Measurements from ENCODE around the gene LRRFIP1.

Gene LRRFIP1

GRCh38 chr2:237715459-237715947 lies 88.1 kb downstream of the LRRFIP1 start:
- Mint-ChIP-seq H3K4me1 (ENCODE audit: low read depth) (peaks cover 51% of the 10 kb centered on the region), H3K27ac (peak overlapping the region; percentile 70), H3K4me3 (no peak overlapping the region), H3K36me3 (peaks cover 12% of the 10 kb centered on the region), H3K9me3 (ENCODE audit: low read depth) (no peaks in the 10 kb centered on the region), H3K27me3 (no peaks in the 10 kb centered on the region)

GRCh38 chr2:237716011-237716410 lies 88.6 kb downstream of the LRRFIP1 start:
- Mint-ChIP-seq H3K27ac (peak overlapping the region; percentile 46), H3K36me3 (peaks cover 12% of the 10 kb centered on the region), H3K4me1 (ENCODE audit: low read depth) (peaks cover 56% of the 10 kb centered on the region), H3K4me3 (no peak overlapping the region), H3K27me3 (no peaks in the 10 kb centered on the region), H3K9me3 (ENCODE audit: low read depth) (no peaks in the 10 kb centered on the region)

- H3K36me3 Mint-ChIP-seq = peaks cover 11% of the 10 kb centered on the region
- peak overlapping the region; percentile 58 for H3K27ac Mint-ChIP-seq
- no peaks in the 10 kb centered on the region for H3K27me3 Mint-ChIP-seq
- H3K4me3 Mint-ChIP-seq = no peak overlapping the region
- H3K4me1 Mint-ChIP-seq (ENCODE audit: low read depth) = peaks cover 63% of the 10 kb centered on the region
- no peaks in the 10 kb centered on the region for H3K9me3 Mint-ChIP-seq (ENCODE audit: low read depth)
Observed at GRCh38 chr2:237717366-237718276, 90.2 kb downstream of the LRRFIP1 start.

GRCh38 chr2:237718277-237718634 lies 90.9 kb downstream of the LRRFIP1 start:
- Mint-ChIP-seq H3K4me3 (no peak overlapping the region), H3K27me3 (no peaks in the 10 kb centered on the region), H3K36me3 (peaks cover 9% of the 10 kb centered on the region), H3K4me1 (ENCODE audit: low read depth) (peaks cover 62% of the 10 kb centered on the region), H3K9me3 (ENCODE audit: low read depth) (no peaks in the 10 kb centered on the region), H3K27ac (peak overlapping the region; percentile 58)

- Mint-ChIP-seq H3K9me3 (ENCODE audit: low read depth) (no peaks in the 10 kb centered on the region), H3K36me3 (peaks cover 11% of the 10 kb centered on the region), H3K27me3 (no peaks in the 10 kb centered on the region), H3K4me3 (no peak overlapping the region), H3K4me1 (ENCODE audit: low read depth) (peaks cover 58% of the 10 kb centered on the region), H3K27ac (peak overlapping the region; percentile 41)
Observed at GRCh38 chr2:237720444-237720843, 93.1 kb downstream of the LRRFIP1 start.

GRCh38 chr2:237720957-237721356 lies 93.6 kb downstream of the LRRFIP1 start:
- Mint-ChIP-seq H3K9me3 (ENCODE audit: low read depth) (no peaks in the 10 kb centered on the region), H3K4me3 (no peak overlapping the region), H3K36me3 (peaks cover 9% of the 10 kb centered on the region), H3K4me1 (ENCODE audit: low read depth) (peaks cover 54% of the 10 kb centered on the region), H3K27ac (peak overlapping the region; percentile 41), H3K27me3 (no peaks in the 10 kb centered on the region)

- peaks cover 54% of the 10 kb centered on the region for H3K4me1 Mint-ChIP-seq (ENCODE audit: low read depth)
- peaks cover 9% of the 10 kb centered on the region for H3K36me3 Mint-ChIP-seq
- peak overlapping the region; percentile 25 for H3K27ac Mint-ChIP-seq
Observed at GRCh38 chr2:237721458-237721857, 94.1 kb downstream of the LRRFIP1 start.

GRCh38 chr2:237722616-237723015 lies 95.2 kb downstream of the LRRFIP1 start:
- peaks cover 56% of the 10 kb centered on the region for H3K4me1 Mint-ChIP-seq (ENCODE audit: low read depth)
- H3K9me3 Mint-ChIP-seq (ENCODE audit: low read depth) = no peaks in the 10 kb centered on the region
- peaks cover 9% of the 10 kb centered on the region for H3K36me3 Mint-ChIP-seq
- no peaks in the 10 kb centered on the region for H3K27me3 Mint-ChIP-seq
- no peak overlapping the region for H3K27ac Mint-ChIP-seq
- H3K4me3 Mint-ChIP-seq = no peak overlapping the region

More at GRCh38 chr2:237721458-237721857, 94.1 kb downstream of the LRRFIP1 start:
- no peak overlapping the region for H3K4me3 Mint-ChIP-seq
- no peaks in the 10 kb centered on the region for H3K27me3 Mint-ChIP-seq
- no peaks in the 10 kb centered on the region for H3K9me3 Mint-ChIP-seq (ENCODE audit: low read depth)

- no peak overlapping the region for H3K4me3 Mint-ChIP-seq
- peaks cover 56% of the 10 kb centered on the region for H3K4me1 Mint-ChIP-seq (ENCODE audit: low read depth)
- H3K27me3 Mint-ChIP-seq = no peaks in the 10 kb centered on the region
- H3K27ac Mint-ChIP-seq = no peak overlapping the region
- H3K9me3 Mint-ChIP-seq (ENCODE audit: low read depth) = no peaks in the 10 kb centered on the region
- H3K36me3 Mint-ChIP-seq = peaks cover 9% of the 10 kb centered on the region
Observed at GRCh38 chr2:237723023-237723422, 95.6 kb downstream of the LRRFIP1 start.

GRCh38 chr2:237723602-237724001 lies 96.2 kb downstream of the LRRFIP1 start:
- no peak overlapping the region for H3K4me3 Mint-ChIP-seq
- H3K4me1 Mint-ChIP-seq (ENCODE audit: low read depth) = peaks cover 53% of the 10 kb centered on the region
- H3K9me3 Mint-ChIP-seq (ENCODE audit: low read depth) = no peaks in the 10 kb centered on the region
- no peak overlapping the region for H3K27ac Mint-ChIP-seq
- H3K27me3 Mint-ChIP-seq = no peaks in the 10 kb centered on the region
- peaks cover 4% of the 10 kb centered on the region for H3K36me3 Mint-ChIP-seq

GRCh38 chr2:237724811-237725478 lies 97.6 kb downstream of the LRRFIP1 start:
- Mint-ChIP-seq H3K27me3 (no peaks in the 10 kb centered on the region), H3K9me3 (ENCODE audit: low read depth) (no peaks in the 10 kb centered on the region), H3K4me3 (no peak overlapping the region), H3K36me3 (peaks cover 4% of the 10 kb centered on the region), H3K4me1 (ENCODE audit: low read depth) (peaks cover 58% of the 10 kb centered on the region), H3K27ac (no peak overlapping the region)

GRCh38 chr2:237725661-237726060 lies 98.3 kb downstream of the LRRFIP1 start:
- peaks cover 60% of the 10 kb centered on the region for H3K4me1 Mint-ChIP-seq (ENCODE audit: low read depth)
- no peaks in the 10 kb centered on the region for H3K9me3 Mint-ChIP-seq (ENCODE audit: low read depth)
- H3K27me3 Mint-ChIP-seq = no peaks in the 10 kb centered on the region
- peaks cover 4% of the 10 kb centered on the region for H3K36me3 Mint-ChIP-seq
- no peak overlapping the region for H3K27ac Mint-ChIP-seq
- H3K4me3 Mint-ChIP-seq = no peak overlapping the region

GRCh38 chr2:237726401-237726830 lies 99.0 kb downstream of the LRRFIP1 start:
- Mint-ChIP-seq H3K9me3 (ENCODE audit: low read depth) (no peaks in the 10 kb centered on the region), H3K27ac (no peak overlapping the region), H3K27me3 (no peaks in the 10 kb centered on the region), H3K4me3 (no peak overlapping the region), H3K36me3 (peaks cover 6% of the 10 kb centered on the region), H3K4me1 (ENCODE audit: low read depth) (peaks cover 63% of the 10 kb centered on the region)

- Mint-ChIP-seq H3K4me3 (no peak overlapping the region), H3K9me3 (ENCODE audit: low read depth) (no peaks in the 10 kb centered on the region), H3K27ac (no peak overlapping the region), H3K27me3 (no peaks in the 10 kb centered on the region), H3K36me3 (peaks cover 7% of the 10 kb centered on the region), H3K4me1 (ENCODE audit: low read depth) (peaks cover 62% of the 10 kb centered on the region)
Observed at GRCh38 chr2:237727363-237727762, 100.0 kb downstream of the LRRFIP1 start.

All from activated naive CD8-positive, alpha-beta T cell (primary cell).